ENCODE measurements around the gene TUBB.
"Not testable (repeated sequence)": the region's sequence is repeated elsewhere in the genome, so short reads cannot be mapped to it uniquely, and the experiment has no call there.

The TUBB gene

GRCh38 chr6:30757261-30757904, 37.2 kb downstream of the TUBB start:
- WGBS: 82% methylated on average over 1 of the region's 1 CpG
- peaks cover 13% of the 10 kb centered on the region; the same call in 1 of the 2 replicates for H3K4me1 ChIP-seq (ENCODE audit: insufficient read depth, low read length)
- H3K27ac ChIP-seq (ENCODE audit: low read depth, low read length): no peak overlapping the region

GRCh38 chr6:30759575-30760239, 39.6 kb downstream of the TUBB start:
- WGBS: 90% methylated on average over 10 of the region's 10 CpGs
- no peak overlapping the region; the same call in 1 of the 2 replicates for H3K9ac ChIP-seq (ENCODE audit: low read depth, low read length)

More at GRCh38 chr6:30757261-30757904, 37.2 kb downstream of the TUBB start:
- Histone ChIP-seq H3K9ac (ENCODE audit: low read depth, low read length) (no peak overlapping the region), H3K9me3 (ENCODE audit: insufficient read depth, low read depth, low read length) (no peaks in the 10 kb centered on the region), H3K4me3 (ENCODE audit: low read length) (no peak overlapping the region), H3K27me3 (ENCODE audit: insufficient read depth, low read length) (no peaks in the 10 kb centered on the region), H3K36me3 (ENCODE audit: insufficient read depth, low read length) (no peaks in the 10 kb centered on the region)

GRCh38 chr6:30760549-30760948, 40.4 kb downstream of the TUBB start:
- Histone ChIP-seq H3K4me1 (ENCODE audit: insufficient read depth, low read length) (peaks cover 30% of the 10 kb centered on the region), H3K9ac (ENCODE audit: low read depth, low read length) (no peak overlapping the region), H3K4me3 (ENCODE audit: low read length) (no peak overlapping the region), H3K9me3 (ENCODE audit: insufficient read depth, low read depth, low read length) (no peaks in the 10 kb centered on the region), H3K36me3 (ENCODE audit: insufficient read depth, low read length) (no peaks in the 10 kb centered on the region), H3K27me3 (ENCODE audit: insufficient read depth, low read length) (no peaks in the 10 kb centered on the region), H3K27ac (ENCODE audit: low read depth, low read length) (no peak overlapping the region)
- 92% methylated on average over 8 of the region's 8 CpGs for WGBS

More at GRCh38 chr6:30759575-30760239, 39.6 kb downstream of the TUBB start:
- no peaks in the 10 kb centered on the region for H3K36me3 ChIP-seq (ENCODE audit: insufficient read depth, low read length)
- no peak overlapping the region for H3K4me3 ChIP-seq (ENCODE audit: low read length)
- peak overlapping the region; percentile 19; the same call in 1 of the 2 replicates for H3K27ac ChIP-seq (ENCODE audit: low read depth, low read length)
- H3K9me3 ChIP-seq (ENCODE audit: insufficient read depth, low read depth, low read length): no peaks in the 10 kb centered on the region
- no peaks in the 10 kb centered on the region for H3K27me3 ChIP-seq (ENCODE audit: insufficient read depth, low read length)
- peaks cover 30% of the 10 kb centered on the region for H3K4me1 ChIP-seq (ENCODE audit: insufficient read depth, low read length)

GRCh38 chr6:30761791-30762429, 41.8 kb downstream of the TUBB start:
- Histone ChIP-seq H3K27ac (ENCODE audit: low read depth, low read length) (no peak overlapping the region), H3K4me1 (ENCODE audit: insufficient read depth, low read length) (peaks cover 39% of the 10 kb centered on the region), H3K9me3 (ENCODE audit: insufficient read depth, low read depth, low read length) (no peaks in the 10 kb centered on the region), H3K4me3 (ENCODE audit: low read length) (no peak overlapping the region), H3K36me3 (ENCODE audit: insufficient read depth, low read length) (no peaks in the 10 kb centered on the region), H3K9ac (ENCODE audit: low read depth, low read length) (no peak overlapping the region), H3K27me3 (ENCODE audit: insufficient read depth, low read length) (no peaks in the 10 kb centered on the region)
- 92% methylated on average over 3 of the region's 4 CpGs for WGBS

GRCh38 chr6:30763155-30763617, 43.0 kb downstream of the TUBB start:
- H3K9ac ChIP-seq (ENCODE audit: low read depth, low read length): peak overlapping the region; percentile 39; the same call in 1 of the 2 replicates

GRCh38 chr6:30763618-30764489, 43.7 kb downstream of the TUBB start:
- Histone ChIP-seq H3K27ac (ENCODE audit: low read depth, low read length) (peak overlapping the region; percentile 74), H3K4me1 (ENCODE audit: insufficient read depth, low read length) (peaks cover 44% of the 10 kb centered on the region), H3K4me3 (ENCODE audit: low read length) (peak overlapping the region; percentile 24), H3K9ac (ENCODE audit: low read depth, low read length) (peak overlapping the region; percentile 39; the same call in 1 of the 2 replicates), H3K9me3 (ENCODE audit: insufficient read depth, low read depth, low read length) (no peaks in the 10 kb centered on the region), H3K27me3 (ENCODE audit: insufficient read depth, low read length) (no peaks in the 10 kb centered on the region), H3K36me3 (ENCODE audit: insufficient read depth, low read length) (no peaks in the 10 kb centered on the region)
- WGBS: 29% methylated on average over 7 of the region's 8 CpGs

More at GRCh38 chr6:30763155-30763617, 43.0 kb downstream of the TUBB start:
- WGBS: 78% methylated on average over 1 of the region's 1 CpG
- Histone ChIP-seq H3K36me3 (ENCODE audit: insufficient read depth, low read length) (no peaks in the 10 kb centered on the region), H3K9me3 (ENCODE audit: insufficient read depth, low read depth, low read length) (no peaks in the 10 kb centered on the region), H3K4me1 (ENCODE audit: insufficient read depth, low read length) (peaks cover 39% of the 10 kb centered on the region), H3K27ac (ENCODE audit: low read depth, low read length) (peak overlapping the region; percentile 74), H3K4me3 (ENCODE audit: low read length) (no peak overlapping the region), H3K27me3 (ENCODE audit: insufficient read depth, low read length) (no peaks in the 10 kb centered on the region)

GRCh38 chr6:30764490-30765043, 44.4 kb downstream of the TUBB start:
- H3K36me3 ChIP-seq (ENCODE audit: insufficient read depth, low read length); H3K27me3 ChIP-seq (ENCODE audit: insufficient read depth, low read length); H3K9me3 ChIP-seq (ENCODE audit: insufficient read depth, low read depth, low read length): not testable (repeated sequence)
- peaks cover 45% of the 10 kb centered on the region for H3K4me1 ChIP-seq (ENCODE audit: insufficient read depth, low read length)
- 10% methylated on average over 13 of the region's 13 CpGs for WGBS
- peak overlapping the region; percentile 39; the same call in 1 of the 2 replicates for H3K9ac ChIP-seq (ENCODE audit: low read depth, low read length)
- H3K27ac ChIP-seq (ENCODE audit: low read depth, low read length): peak overlapping the region; percentile 74; the same call in 1 of the 2 replicates
- H3K4me3 ChIP-seq (ENCODE audit: low read length): peak overlapping the region; percentile 24

- H3K27ac ChIP-seq (ENCODE audit: low read depth, low read length): peak overlapping the region; percentile 64; the same call in 1 of the 2 replicates
Observed at GRCh38 chr6:30765495-30765894, 45.3 kb downstream of the TUBB start.

GRCh38 chr6:30766461-30767157, 46.5 kb downstream of the TUBB start:
- 82% methylated on average over 6 of the region's 6 CpGs for WGBS
- H3K36me3 ChIP-seq (ENCODE audit: insufficient read depth, low read length): no peaks in the 10 kb centered on the region
- H3K27ac ChIP-seq (ENCODE audit: low read depth, low read length): peak overlapping the region; percentile 9; the same call in 1 of the 2 replicates
- no peak overlapping the region for H3K4me3 ChIP-seq (ENCODE audit: low read length)
- H3K27me3 ChIP-seq (ENCODE audit: insufficient read depth, low read length): no peaks in the 10 kb centered on the region
- H3K9me3 ChIP-seq (ENCODE audit: insufficient read depth, low read depth, low read length): no peaks in the 10 kb centered on the region
- peaks cover 50% of the 10 kb centered on the region for H3K4me1 ChIP-seq (ENCODE audit: insufficient read depth, low read length)
- peak overlapping the region; percentile 29; the same call in 1 of the 2 replicates for H3K9ac ChIP-seq (ENCODE audit: low read depth, low read length)

More at GRCh38 chr6:30765495-30765894, 45.3 kb downstream of the TUBB start:
- H3K4me3 ChIP-seq (ENCODE audit: low read length); H3K9me3 ChIP-seq (ENCODE audit: insufficient read depth, low read depth, low read length); H3K36me3 ChIP-seq (ENCODE audit: insufficient read depth, low read length); H3K27me3 ChIP-seq (ENCODE audit: insufficient read depth, low read length): not testable (repeated sequence)
- peaks cover 53% of the 10 kb centered on the region for H3K4me1 ChIP-seq (ENCODE audit: insufficient read depth, low read length)
- H3K9ac ChIP-seq (ENCODE audit: low read depth, low read length): 0 out of 2 replicates have a peak overlapping the region, but pooled peaks have one; percentile 10
- 14% methylated on average over 1 of the region's 1 CpG for WGBS
